ENCODE data around the gene CNGA3. TPM values are rescaled to one million over a fixed set of nuclear protein-coding genes. Genes with fewer than 3 reads are reported as not detected.
A peak's percentile ranks its signal among the peaks of the same experiment; 100 is the strongest.

CNGA3 gene
- 0.01 TPM for polyA plus RNA-seq (2013, experiment 1 of 2)
- polyA plus RNA-seq (2013, experiment 2 of 2) = not detected

DNA sequence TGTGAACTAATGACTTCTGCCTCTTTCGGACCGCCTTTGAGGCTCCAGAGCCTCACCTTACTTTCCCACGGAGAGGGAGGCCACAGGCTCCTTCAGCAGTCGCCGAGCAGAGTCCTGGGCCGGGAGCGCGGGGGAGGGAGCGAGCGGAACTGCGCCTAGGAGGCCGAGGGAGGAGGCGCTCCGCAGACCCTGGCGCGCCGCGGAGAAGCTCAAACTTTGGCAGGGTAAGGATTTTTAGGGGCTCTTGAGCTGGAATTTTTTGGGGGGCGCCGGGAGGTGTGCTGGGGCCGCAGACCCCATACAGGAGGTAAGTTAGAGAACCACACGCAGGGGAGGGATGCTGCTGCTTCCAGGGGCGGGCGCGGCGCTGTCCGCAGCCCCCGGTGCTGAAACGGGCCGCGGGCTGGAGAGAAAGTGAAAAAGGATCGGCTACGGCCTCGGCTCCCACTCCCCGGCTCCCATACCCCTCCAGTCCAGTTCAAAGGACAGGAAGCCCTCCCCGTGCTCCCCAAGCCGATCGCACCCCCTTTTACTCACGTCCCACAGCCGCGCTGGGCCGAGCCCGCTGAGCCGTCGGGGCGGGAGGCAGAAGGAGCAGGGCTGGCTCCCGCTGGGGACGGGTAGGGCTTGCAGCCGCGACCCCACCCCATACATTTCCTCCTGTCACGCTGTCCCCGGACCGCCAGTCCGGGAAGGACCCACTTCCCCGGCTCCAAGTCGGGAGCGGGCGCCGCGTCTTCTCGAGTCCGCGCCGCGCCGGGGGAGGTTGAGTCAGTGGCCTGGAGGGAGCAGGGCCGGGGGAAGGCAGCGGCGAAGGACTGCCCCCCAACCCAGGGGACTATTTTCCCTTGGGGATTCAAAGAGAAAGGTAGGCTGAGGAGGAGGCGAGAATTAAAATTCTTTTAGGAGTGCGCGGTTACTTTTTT is at the start of gene CNGA3:
CNGA3 (plus strand) TSS at position 146 of the 926 bp plus-strand sequence. CDS start 23,520 bp downstream, outside the sequence.
- Histone ChIP-seq H3K79me1 (replicated peaks; ENCODE audit: low read length, poor library complexity, severe bottlenecking) (no peaks in the 10 kb centered on the region), H3K9ac (ENCODE audit: low read length) (peak within 1 kb of the TSS; percentile 51), H3K27me3 (ENCODE audit: control insufficient read depth in 1 of 2, insufficient read depth in 1 of 2, low read length in 2 of 2) (peaks cover 58 to 83% of the 10 kb centered on the region in 2 experiments), H3K14ac (ENCODE audit: low read length in 2 of 2) (no peak within 1 kb of the TSS), H3K36me3 (ENCODE audit: control insufficient read depth in 1 of 2, insufficient read depth in 2 of 2, low read depth in 1 of 2, low read length in 2 of 2) (no peaks in the 10 kb centered on the region), H4K8ac (ENCODE audit: low read length) (no peak within 1 kb of the TSS), H3K4me1 (ENCODE audit: control insufficient read depth, insufficient read depth, low read depth, low read length) (peaks cover 17% of the 10 kb centered on the region), H4K91ac (ENCODE audit: low read length) (no peak within 1 kb of the TSS), H3K18ac (ENCODE audit: low read depth in 1 of 2, low read length in 2 of 2) (no peak within 1 kb of the TSS), H2AFZ (ENCODE audit: low read depth, low read length) (no peak within 1 kb of the TSS), H3K4me2 (ENCODE audit: low read length, poor library complexity, severe bottlenecking) (peak within 1 kb of the TSS; percentile 67), H3K9me3 (ENCODE audit: control insufficient read depth, low read length) (no peaks in the 10 kb centered on the region), H3K27ac (ENCODE audit: low read length, poor library complexity, severe bottlenecking) (no peak within 1 kb of the TSS), H3K23ac (ENCODE audit: low read length in 2 of 2) (no peak within 1 kb of the TSS), H2BK12ac (ENCODE audit: low read length in 2 of 2) (no peak within 1 kb of the TSS), H3K4ac (ENCODE audit: low read depth in 1 of 2, low read length in 2 of 2) (no peak within 1 kb of the TSS), H2BK120ac (ENCODE audit: low read depth, low read length) (no peak within 1 kb of the TSS), H2AK5ac (ENCODE audit: low read length, severe bottlenecking) (no peak within 1 kb of the TSS), H2BK5ac (ENCODE audit: low read depth, low read length, poor library complexity, severe bottlenecking) (no peak within 1 kb of the TSS), H2BK15ac (ENCODE audit: low read depth, poor library complexity, severe bottlenecking) (no peak within 1 kb of the TSS), H3K4me3 (ENCODE audit: insufficient read depth in 1 of 2, low read depth in 1 of 2, low read length in 2 of 2) (peak within 1 kb of the TSS; percentile 7 to 74)
- DNase-seq = peak; percentile 36
- 3% methylated on average over 55 of the region's 72 CpGs for WGBS

GRCh38 chr2:98297817-98298682 is 48.2 kb upstream of the CNGA3 start:
- no peak for DNase-seq
- H4K8ac ChIP-seq (ENCODE audit: low read length) = no peak overlapping the region
- no peaks in the 10 kb centered on the region for H3K9me3 ChIP-seq (ENCODE audit: control insufficient read depth, low read length)
- no peaks in the 10 kb centered on the region for H3K79me1 ChIP-seq (replicated peaks; ENCODE audit: low read length, poor library complexity, severe bottlenecking)
- no peak overlapping the region for H4K91ac ChIP-seq (ENCODE audit: low read length)
- H2BK120ac ChIP-seq (ENCODE audit: low read depth, low read length) = no peak overlapping the region
- H3K4ac ChIP-seq (ENCODE audit: low read depth in 1 of 2, low read length in 2 of 2) = no peak overlapping the region
- H2BK12ac ChIP-seq (ENCODE audit: low read length in 2 of 2) = no peak overlapping the region
- no peak overlapping the region for H3K14ac ChIP-seq (ENCODE audit: low read length in 2 of 2)
- H2BK15ac ChIP-seq (ENCODE audit: low read depth, poor library complexity, severe bottlenecking) = no peak overlapping the region
- no peak overlapping the region for H2BK5ac ChIP-seq (ENCODE audit: low read depth, low read length, poor library complexity, severe bottlenecking)
- H3K27me3 ChIP-seq (ENCODE audit: control insufficient read depth in 1 of 2, insufficient read depth in 1 of 2, low read length in 2 of 2) = peaks cover 20 to 54% of the 10 kb centered on the region in 2 experiments
- H3K27ac ChIP-seq (ENCODE audit: low read length, poor library complexity, severe bottlenecking) = no peak overlapping the region
- no peaks in the 10 kb centered on the region for H3K36me3 ChIP-seq (ENCODE audit: control insufficient read depth in 1 of 2, insufficient read depth in 2 of 2, low read depth in 1 of 2, low read length in 2 of 2)
- H3K4me2 ChIP-seq (ENCODE audit: low read length, poor library complexity, severe bottlenecking) = no peak overlapping the region
- no peak overlapping the region for H2AK5ac ChIP-seq (ENCODE audit: low read length, severe bottlenecking)
- peaks cover 1% of the 10 kb centered on the region for H3K4me1 ChIP-seq (ENCODE audit: control insufficient read depth, insufficient read depth, low read depth, low read length)
- H3K18ac ChIP-seq (ENCODE audit: low read depth in 1 of 2, low read length in 2 of 2) = no peak overlapping the region
- WGBS = 79% methylated on average over 12 of the region's 12 CpGs
- no peak overlapping the region for H3K9ac ChIP-seq (ENCODE audit: low read length)
- no peak overlapping the region for H3K4me3 ChIP-seq (ENCODE audit: insufficient read depth in 1 of 2, low read depth in 1 of 2, low read length in 2 of 2)
- no peak overlapping the region for H2AFZ ChIP-seq (ENCODE audit: low read depth, low read length)
- no peak overlapping the region for H3K23ac ChIP-seq (ENCODE audit: low read length in 2 of 2)

- Histone ChIP-seq H3K27ac (ENCODE audit: low read length, poor library complexity, severe bottlenecking) (no peak overlapping the region), H3K23ac (ENCODE audit: low read length in 2 of 2) (no peak overlapping the region), H3K4me3 (ENCODE audit: insufficient read depth in 1 of 2, low read depth in 1 of 2, low read length in 2 of 2) (no peak overlapping the region), H3K27me3 (ENCODE audit: control insufficient read depth in 1 of 2, insufficient read depth in 1 of 2, low read length in 2 of 2) (peaks cover 20 to 54% of the 10 kb centered on the region in 2 experiments), H3K4me1 (ENCODE audit: control insufficient read depth, insufficient read depth, low read depth, low read length) (peaks cover 1% of the 10 kb centered on the region), H3K18ac (ENCODE audit: low read depth in 1 of 2, low read length in 2 of 2) (no peak overlapping the region), H4K8ac (ENCODE audit: low read length) (no peak overlapping the region), H3K9ac (ENCODE audit: low read length) (no peak overlapping the region), H2AK5ac (ENCODE audit: low read length, severe bottlenecking) (no peak overlapping the region), H3K79me1 (replicated peaks; ENCODE audit: low read length, poor library complexity, severe bottlenecking) (no peaks in the 10 kb centered on the region), H2BK15ac (ENCODE audit: low read depth, poor library complexity, severe bottlenecking) (no peak overlapping the region), H3K14ac (ENCODE audit: low read length in 2 of 2) (no peak overlapping the region), H3K4me2 (ENCODE audit: low read length, poor library complexity, severe bottlenecking) (no peak overlapping the region), H3K4ac (ENCODE audit: low read depth in 1 of 2, low read length in 2 of 2) (no peak overlapping the region), H2BK5ac (ENCODE audit: low read depth, low read length, poor library complexity, severe bottlenecking) (no peak overlapping the region), H3K9me3 (ENCODE audit: control insufficient read depth, low read length) (no peaks in the 10 kb centered on the region), H4K91ac (ENCODE audit: low read length) (no peak overlapping the region), H2BK12ac (ENCODE audit: low read length in 2 of 2) (no peak overlapping the region), H2BK120ac (ENCODE audit: low read depth, low read length) (no peak overlapping the region), H2AFZ (ENCODE audit: low read depth, low read length) (no peak overlapping the region), H3K36me3 (ENCODE audit: control insufficient read depth in 1 of 2, insufficient read depth in 2 of 2, low read depth in 1 of 2, low read length in 2 of 2) (no peaks in the 10 kb centered on the region)
- WGBS = 69% methylated on average over 6 of the region's 6 CpGs
- DNase-seq = no peak
These were observed 47.5 kb upstream of the CNGA3 start for GRCh38 chr2:98298683-98299164.
